Epidermal melanocyte (primary cell): ENCODE data around the gene PUS1.
"Not testable (repeated sequence)": the region's sequence is repeated elsewhere in the genome, so short reads cannot be mapped to it uniquely, and the experiment has no call there.

Source experiments
- DNase-seq: peaks from one replicate; pipeline ENCODE4 v3.0.0; 2011; ENCODE audit warnings: low spot score; ENCODE audit not compliant: insufficient read length

The PUS1 gene

GRCh38 chr12:131934535-131934934, 5.5 kb downstream of the PUS1 start:
- no peak for DNase-seq

- DNase-seq, result no peak
These were observed 9.0 kb downstream of the PUS1 start for GRCh38 chr12:131938082-131938481.

DNA sequence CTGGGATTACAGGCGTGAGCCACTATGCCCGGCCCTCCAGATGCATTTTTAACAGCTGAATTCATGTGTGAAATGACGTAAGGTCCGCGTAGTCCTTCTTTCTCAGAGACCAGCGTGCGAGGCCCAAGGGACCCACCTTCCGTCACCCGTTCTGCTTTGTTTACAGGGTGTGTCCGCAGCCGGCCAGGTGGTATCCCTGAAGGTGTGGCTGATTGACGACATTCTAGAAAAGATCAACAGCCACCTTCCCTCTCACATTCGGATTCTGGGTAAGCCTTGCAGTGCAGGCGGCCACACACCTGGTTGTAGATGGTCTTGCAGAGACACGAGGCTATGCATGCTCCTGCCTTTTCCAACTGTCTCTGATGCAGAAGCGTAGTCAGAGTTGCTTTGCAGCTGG, 9.9 kb downstream of the PUS1 start:
- DNase-seq, result no peak

- no peak for DNase-seq
These were observed 11.1 kb downstream of the PUS1 start for GRCh38 chr12:131940141-131940547.

- DNase-seq, result no peak
These were observed 12.3 kb downstream of the PUS1 start for GRCh38 chr12:131941116-131941986.

- DNase-seq, result no peak
These were observed 12.9 kb downstream of the PUS1 start for GRCh38 chr12:131941987-131942341.

DNA sequence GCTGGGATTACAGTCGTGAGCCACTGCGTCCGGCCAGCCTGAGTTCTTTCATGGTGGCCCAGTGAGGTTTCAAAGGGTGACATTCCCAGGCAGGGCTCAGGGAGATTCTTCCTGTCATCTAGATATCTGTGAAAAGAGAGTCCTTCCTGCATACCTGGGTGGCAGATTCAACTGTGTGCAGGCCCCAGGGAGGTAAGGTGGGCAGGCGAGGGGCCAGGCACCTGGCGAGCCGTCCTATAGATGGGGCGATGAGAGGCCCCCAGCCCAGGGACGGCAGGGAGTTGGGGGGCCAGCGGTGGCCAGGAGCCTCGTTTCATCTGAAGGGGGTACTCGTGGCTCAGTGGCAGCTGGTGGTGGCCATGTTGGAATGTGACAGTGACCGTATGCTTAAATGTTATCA, 13.6 kb downstream of the PUS1 start:
- no peak for DNase-seq

DNA sequence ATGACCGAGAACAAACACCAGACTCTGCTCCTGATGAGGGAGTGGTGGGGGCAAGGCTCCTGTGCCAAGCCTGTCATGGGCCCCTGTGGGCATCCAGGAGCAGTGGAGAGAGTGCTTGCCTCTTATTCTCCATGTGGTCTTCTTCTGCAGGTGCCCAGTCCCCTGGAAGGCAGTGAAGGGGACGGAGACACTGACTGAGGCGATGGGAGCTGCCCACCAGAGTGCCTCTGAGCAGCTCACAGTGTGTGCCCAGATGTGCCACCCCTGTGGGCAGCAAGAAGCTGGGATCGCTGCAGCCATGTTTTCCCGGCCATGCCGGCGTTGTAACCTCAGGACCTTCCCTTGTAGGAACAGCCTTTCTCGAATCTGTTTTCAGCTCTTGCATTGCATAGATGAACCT, 14.3 kb downstream of the PUS1 start:
- no peak for DNase-seq

- no peak for DNase-seq
These were observed 14.8 kb downstream of the PUS1 start for GRCh38 chr12:131943876-131944275.

- no peak for DNase-seq
These were observed 15.7 kb downstream of the PUS1 start for GRCh38 chr12:131944601-131945251.

DNA sequence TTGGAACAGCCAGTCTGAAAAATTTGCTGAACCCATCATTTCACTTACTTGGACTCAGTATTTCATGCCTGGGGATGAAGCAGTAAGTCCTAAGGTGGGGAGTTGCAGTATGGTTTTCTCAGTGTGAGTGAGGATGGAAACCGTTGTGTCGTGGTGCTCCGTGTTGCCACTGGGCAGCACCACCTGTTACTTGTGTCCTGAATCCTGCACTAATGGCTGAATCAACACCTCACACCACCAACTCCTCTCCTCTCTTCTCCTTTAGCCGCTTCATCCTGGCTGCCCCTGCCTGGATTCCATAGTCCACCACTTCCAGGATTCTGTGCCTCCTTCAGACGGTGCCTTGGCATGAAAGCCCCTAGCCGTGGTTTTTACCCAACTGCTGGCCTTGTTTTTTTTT, 17.7 kb downstream of the PUS1 start:
- DNase-seq, result no peak

- no peak for DNase-seq
These were observed 18.5 kb downstream of the PUS1 start for GRCh38 chr12:131947482-131948027.

GRCh38 chr12:131948166-131948712, 19.2 kb downstream of the PUS1 start:
- no peak for DNase-seq

- DNase-seq, result not testable (repeated sequence)
These were observed 19.8 kb downstream of the PUS1 start for GRCh38 chr12:131948713-131949430.

GRCh38 chr12:131949431-131950181, 20.5 kb downstream of the PUS1 start, which contains the start of gene EP400:
Gene EP400 (plus strand): TSS chr12:131949942. CDS start chr12:131960620, 10,678 bp downstream.
- peak; percentile 93 for DNase-seq

DNA sequence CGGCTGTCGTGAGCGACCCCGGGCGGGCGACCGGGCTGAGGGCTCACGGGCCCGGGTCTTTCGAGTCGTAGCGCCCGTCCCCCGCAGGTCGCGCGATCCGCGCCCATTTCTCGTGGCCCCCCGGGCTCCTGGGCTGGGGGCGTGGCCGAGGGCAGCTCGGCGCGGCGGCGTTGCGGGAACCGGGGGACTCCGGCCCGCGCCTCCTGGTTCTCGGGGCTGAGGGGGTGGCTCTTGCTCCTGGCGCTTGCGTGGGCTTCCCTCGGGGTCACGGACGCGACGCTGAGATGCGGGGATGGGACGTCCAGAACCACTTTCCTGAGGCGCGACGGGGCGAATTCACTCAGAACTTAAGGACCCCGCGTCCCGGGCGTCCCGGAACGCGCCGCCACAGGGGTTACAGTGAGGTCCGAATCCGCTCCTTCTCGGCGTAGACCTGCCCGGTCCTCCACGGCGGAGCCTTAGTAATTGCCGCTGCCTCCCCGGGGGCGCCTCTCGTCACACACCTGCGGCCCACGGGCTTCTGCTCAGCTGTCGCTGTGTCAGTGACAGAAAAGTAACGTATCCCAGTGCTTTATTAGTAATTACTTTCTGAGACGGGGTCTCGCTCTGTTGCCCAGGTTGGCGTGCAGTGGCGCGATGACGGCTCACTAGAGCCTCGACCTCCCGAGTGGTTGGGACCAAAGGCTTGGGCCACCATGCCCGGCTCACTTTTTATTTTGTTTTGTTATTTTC, 21.3 kb downstream of the PUS1 start:
- no peak for DNase-seq

DNA sequence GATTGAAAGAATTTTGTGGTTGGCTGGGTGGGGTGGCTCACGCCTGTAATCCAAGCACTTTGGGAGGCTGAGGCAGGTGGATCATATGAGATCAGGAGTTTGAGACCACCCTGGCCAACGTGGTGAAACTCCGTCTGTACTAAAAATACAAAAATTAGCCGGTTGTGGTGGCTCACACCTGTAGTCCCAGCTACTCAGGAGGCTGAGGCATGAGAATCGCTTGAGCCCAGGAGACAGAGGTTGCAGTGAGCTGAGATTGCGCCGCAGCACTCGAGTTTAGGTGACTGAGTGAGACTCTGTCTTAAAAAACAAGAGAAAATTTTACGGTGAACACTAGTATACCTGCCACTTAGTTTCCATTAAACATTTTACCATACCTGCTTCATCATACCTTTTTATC, 24.7 kb downstream of the PUS1 start:
- not testable (repeated sequence) for DNase-seq

DNA sequence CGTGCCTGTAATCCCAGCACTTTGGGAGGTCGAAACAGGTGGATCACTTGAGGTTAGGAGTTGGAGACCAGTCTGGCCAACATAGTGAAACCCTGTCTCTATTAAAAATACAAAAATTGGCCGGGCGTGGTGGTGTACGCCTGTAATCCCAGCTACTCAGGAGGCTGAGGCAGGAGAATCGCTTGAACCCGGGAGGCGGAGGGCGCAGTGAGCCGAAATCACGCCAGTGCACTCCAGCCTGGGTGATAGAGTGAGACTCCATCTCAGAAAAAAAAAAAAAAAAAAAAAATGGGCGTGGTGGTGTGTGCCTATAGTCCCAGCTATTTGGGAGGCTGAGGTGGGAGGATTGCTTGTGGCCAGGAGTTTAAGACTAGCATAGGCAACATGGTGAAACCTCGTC, 25.4 kb downstream of the PUS1 start:
- not testable (repeated sequence) for DNase-seq

DNA sequence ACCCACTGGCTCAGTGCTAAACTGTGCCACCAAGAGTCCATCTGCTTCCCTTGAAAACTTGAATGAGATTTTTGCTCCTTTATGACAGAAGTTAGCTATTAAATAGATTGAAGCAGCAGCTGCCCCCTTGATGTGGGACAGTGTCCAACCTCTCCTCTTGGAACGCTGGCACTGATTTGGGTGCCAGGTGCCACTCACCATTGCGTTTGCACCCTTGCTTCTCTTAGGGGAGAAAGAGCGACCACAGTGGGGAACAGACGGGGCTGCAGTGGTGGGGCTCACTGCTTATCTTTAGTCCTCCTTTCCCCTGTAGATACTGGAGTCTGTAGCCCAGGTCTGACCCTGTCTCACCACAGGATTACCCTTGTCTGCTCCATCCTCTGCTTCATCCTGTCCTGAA, 30.0 kb downstream of the PUS1 start:
- DNase-seq, result no peak
